ENCODE measurements around the gene ELOVL6. TPM values are rescaled to one million over a fixed set of nuclear protein-coding genes. Genes with fewer than 3 reads are reported as not detected.

ELOVL6 gene
- total RNA-seq, 3 donors from 2014 or later = 21.8 to 59.8 (median 50.3) TPM

GRCh38 chr4:110135523-110135922, 62.9 kb downstream of the ELOVL6 start:
- H3K36me3 ChIP-seq (ENCODE audit: low read depth) = no peaks in the 10 kb centered on the region
- intact Hi-C loops (cut with DNase I, micrococcal nuclease) = no loop called here
- H3K9me3 ChIP-seq = no peaks in the 10 kb centered on the region
- ATAC-seq (no peak), DNase-seq (no peak)
- H3K4me3 ChIP-seq = no peak overlapping the region
- TF ChIP-seq CTCF (IDR thresholded peaks at IDR 0.05) = no peak
- peaks cover 29% of the 10 kb centered on the region for H3K4me1 ChIP-seq (ENCODE audit: low read depth)

GRCh38 chr4:110135076-110135475, 63.3 kb downstream of the ELOVL6 start:
- no peak for DNase-seq
- intact Hi-C loops (cut with DNase I, micrococcal nuclease) = no loop called here
- TF ChIP-seq CTCF (IDR thresholded peaks at IDR 0.05) = no peak

GRCh38 chr4:110134269-110134869, 64.0 kb downstream of the ELOVL6 start:
- no peaks in the 10 kb centered on the region for H3K9me3 ChIP-seq
- ATAC-seq (no peak), DNase-seq (no peak)
- no peak overlapping the region for H3K4me3 ChIP-seq
- H3K4me1 ChIP-seq (ENCODE audit: low read depth) = peaks cover 32% of the 10 kb centered on the region
- intact Hi-C loops (cut with DNase I, micrococcal nuclease) = no loop called here
- TF ChIP-seq CTCF (IDR thresholded peaks at IDR 0.05) = no peak
- H3K36me3 ChIP-seq (ENCODE audit: low read depth) = no peaks in the 10 kb centered on the region

More at GRCh38 chr4:110135076-110135475, 63.3 kb downstream of the ELOVL6 start:
- H3K4me3 ChIP-seq = no peak overlapping the region
- ATAC-seq = peak; percentile 23
- H3K9me3 ChIP-seq = no peaks in the 10 kb centered on the region
- H3K36me3 ChIP-seq (ENCODE audit: low read depth) = no peaks in the 10 kb centered on the region
- peaks cover 32% of the 10 kb centered on the region for H3K4me1 ChIP-seq (ENCODE audit: low read depth)

GRCh38 chr4:110132816-110133719, 65.3 kb downstream of the ELOVL6 start:
- H3K4me3 ChIP-seq = no peak overlapping the region
- intact Hi-C loops (cut with DNase I, micrococcal nuclease) = no loop called here
- peak; percentile 62 for ATAC-seq
- peaks cover 32% of the 10 kb centered on the region for H3K4me1 ChIP-seq (ENCODE audit: low read depth)
- H3K36me3 ChIP-seq (ENCODE audit: low read depth) = no peaks in the 10 kb centered on the region
- peak; percentile 25 to 51 (median 49) for DNase-seq
- TF ChIP-seq CTCF (IDR thresholded peaks at IDR 0.05) = no peak
- H3K9me3 ChIP-seq = no peaks in the 10 kb centered on the region

- H3K36me3 ChIP-seq (ENCODE audit: low read depth) = no peaks in the 10 kb centered on the region
- no peak overlapping the region for H3K4me3 ChIP-seq
- intact Hi-C loops (cut with DNase I, micrococcal nuclease) = no loop called here
- ATAC-seq = peak; percentile 39
- peaks cover 32% of the 10 kb centered on the region for H3K4me1 ChIP-seq (ENCODE audit: low read depth)
- H3K9me3 ChIP-seq = no peaks in the 10 kb centered on the region
- no peak for TF ChIP-seq CTCF (IDR thresholded peaks at IDR 0.05)
- DNase-seq = peak in 2 of 3 donors; percentile 33 to 41
Observed at GRCh38 chr4:110131916-110132315, 66.5 kb downstream of the ELOVL6 start.

All from mucosa of descending colon (tissue), 3 donors.